GM23248 (cell line): ENCODE measurements around the gene MEIG1. TPM values are rescaled to one million over a fixed set of nuclear protein-coding genes. Genes with fewer than 3 reads are reported as not detected.
"Not testable (repeated sequence)": the region's sequence is repeated elsewhere in the genome, so short reads cannot be mapped to it uniquely, and the experiment has no call there.

Experiments used
- DNase-seq: peaks from one replicate; pipeline ENCODE4 v3.0.0-alpha.2; 2015
- H2AFZ ChIP-seq: fragments of 200-600 bp; sonication (generic); 2 replicates; pipeline ENCODE4 v1.6.1; 2016; ENCODE audit warnings: antibody characterized with exemption
- H3F3A ChIP-seq: fragments of 200-600 bp; sonication (generic); 2 replicates; pipeline ENCODE4 v1.6.1; 2016; ENCODE audit warnings: mild to moderate bottlenecking, antibody characterized with exemption, mixed run types; ENCODE audit not compliant: insufficient read depth
- H3K27ac ChIP-seq: fragments of 200-600 bp; sonication (generic); 2 replicates; pipeline ENCODE4 v1.5.1; 2016; ENCODE audit warnings: mild to moderate bottlenecking
- H3K27me3 ChIP-seq: fragments of 200-600 bp; sonication (generic); replicated peaks from 2 replicates; pipeline ENCODE4 v1.6.1; 2016; ENCODE audit warnings: mild to moderate bottlenecking; ENCODE audit not compliant: insufficient read depth
- H3K36me3 ChIP-seq: fragments of 200-600 bp; sonication (generic); 2 replicates; pipeline ENCODE4 v1.6.1; 2016; ENCODE audit warnings: low read depth, mild to moderate bottlenecking
- H3K4me1 ChIP-seq: fragments of 200-600 bp; sonication (generic); 2 replicates; pipeline ENCODE4 v1.6.1; 2016; ENCODE audit warnings: mild to moderate bottlenecking; ENCODE audit not compliant: insufficient read depth
- H3K4me2 ChIP-seq: fragments of 200-600 bp; sonication (generic); one replicate; pipeline ENCODE4 v1.6.1; 2016; ENCODE audit warnings: mild to moderate bottlenecking; ENCODE audit not compliant: unreplicated experiment
- H3K4me3 ChIP-seq: fragments of 200-600 bp; sonication (generic); 2 replicates; pipeline ENCODE4 v1.5.1; 2016; ENCODE audit warnings: mild to moderate bottlenecking
- H3K79me2 ChIP-seq: fragments of 200-600 bp; sonication (generic); 2 replicates; pipeline ENCODE4 v1.6.1; 2016; ENCODE audit warnings: mild to moderate bottlenecking; ENCODE audit not compliant: insufficient read depth
- H3K9ac ChIP-seq: fragments of 200-600 bp; sonication (generic); 2 replicates; pipeline ENCODE4 v1.6.1; 2016; ENCODE audit warnings: mild to moderate bottlenecking
- H3K9me2 ChIP-seq: fragments of 200-600 bp; sonication (generic); 2 replicates; pipeline ENCODE4 v1.6.1; 2016; ENCODE audit warnings: mixed run types, mild to moderate bottlenecking, moderate library complexity; ENCODE audit not compliant: insufficient read depth
- H3K9me3 ChIP-seq: fragments of 200-600 bp; sonication (generic); one replicate; pipeline ENCODE4 v1.6.1; 2017; ENCODE audit warnings: low read depth
- H4K20me1 ChIP-seq: fragments of 200-600 bp; sonication (generic); 2 replicates; pipeline ENCODE4 v1.6.0; 2016; ENCODE audit not compliant: insufficient read depth
- EZH2 ChIP-seq: fragments of 200-600 bp; sonication (generic); IDR thresholded peaks from 2 replicates; pipeline ENCODE4 v1.6.1; 2018; ENCODE audit warnings: antibody characterized with exemption, mild to moderate bottlenecking; ENCODE audit not compliant: insufficient read depth, poor library complexity, severe bottlenecking
- EZH2phosphoT487 ChIP-seq: fragments of 200-600 bp; sonication (generic); IDR thresholded peaks from 2 replicates; pipeline ENCODE4 v1.6.1; 2018; ENCODE audit warnings: antibody characterized with exemption, moderate library complexity, mild to moderate bottlenecking, low read depth; ENCODE audit not compliant: insufficient read depth
- WGBS, 2 experiments: methylation state at CpG; one replicate each; pipeline ENCODE4 v1.1.6; 2015 to 2017; ENCODE audit warnings: low lambda C conversion rate in 2 of 2, low coverage in 1 of 2; ENCODE audit errors: missing lambda C conversion rate in 2 of 2; 5-methylcytosine and 5-hydroxymethylcytosine counted together
- in situ Hi-C: fragments of 300-500 bp; cut with MboI; formaldehyde crosslinking; loops from 2 replicates; pipeline ENCODE4 v1.15.0; 2020
- polyA plus RNA-seq: library from polyadenylated mRNA; unstranded; fragments of >200 nt; fragmentation: Nextera tagmentation; extraction: Ambion mirVana; gene quantifications from 2 replicates; pipeline ENCODE4 v1.2.1, GENCODE V29; 2016
- total RNA-seq: library from RNA; depleted of rRNA; stranded (reverse); fragments of >200 nt; shearing (Covaris generic); gene quantifications from 2 replicates; pipeline ENCODE4 v1.2.3, GENCODE V29; 2014

Gene MEIG1
- total and polyA plus RNA-seq, 2 experiments from 2014 or later = 0.43 TPM; not detected in 1

DNA sequence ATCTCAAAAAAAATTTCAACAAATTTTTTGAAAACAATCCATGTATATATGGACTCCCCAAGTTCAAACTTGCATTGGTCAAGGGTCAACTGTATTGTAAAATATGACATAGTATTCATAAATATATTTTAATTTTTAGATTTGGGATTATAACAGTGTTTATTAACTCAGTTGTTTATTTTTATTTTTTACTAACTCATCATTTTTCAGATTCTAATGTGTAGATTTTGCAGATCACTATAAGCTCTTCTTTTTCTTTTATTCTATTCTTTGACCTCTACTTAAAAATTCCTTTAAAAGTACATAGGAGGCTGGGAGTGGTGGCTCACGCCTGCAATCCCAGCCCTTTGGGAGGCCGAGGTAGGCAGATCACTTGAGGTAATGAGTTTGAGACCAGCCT lies 8.7 kb downstream of the MEIG1 start:
- Histone ChIP-seq H3K27me3 (no peaks in the 10 kb centered on the region), H3K79me2 (no peaks in the 10 kb centered on the region), H3K27ac (no peak overlapping the region), H3K9ac (no peak overlapping the region), H2AFZ (no peak overlapping the region), H3K9me2 (no peaks in the 10 kb centered on the region), H3F3A (no peaks in the 10 kb centered on the region), H3K9me3 (no peaks in the 10 kb centered on the region), H4K20me1 (no peaks in the 10 kb centered on the region), H3K4me3 (no peak overlapping the region), H3K4me1 (no peaks in the 10 kb centered on the region), H3K4me2 (no peak overlapping the region), H3K36me3 (no peaks in the 10 kb centered on the region)
- no peak for DNase-seq
- TF ChIP-seq EZH2phosphoT487 (no peak), EZH2 (no peak)
- in situ Hi-C loops = no loop called here
- WGBS, 2 experiments = 64% methylated on average over 2 of the region's 2 CpGs

DNA sequence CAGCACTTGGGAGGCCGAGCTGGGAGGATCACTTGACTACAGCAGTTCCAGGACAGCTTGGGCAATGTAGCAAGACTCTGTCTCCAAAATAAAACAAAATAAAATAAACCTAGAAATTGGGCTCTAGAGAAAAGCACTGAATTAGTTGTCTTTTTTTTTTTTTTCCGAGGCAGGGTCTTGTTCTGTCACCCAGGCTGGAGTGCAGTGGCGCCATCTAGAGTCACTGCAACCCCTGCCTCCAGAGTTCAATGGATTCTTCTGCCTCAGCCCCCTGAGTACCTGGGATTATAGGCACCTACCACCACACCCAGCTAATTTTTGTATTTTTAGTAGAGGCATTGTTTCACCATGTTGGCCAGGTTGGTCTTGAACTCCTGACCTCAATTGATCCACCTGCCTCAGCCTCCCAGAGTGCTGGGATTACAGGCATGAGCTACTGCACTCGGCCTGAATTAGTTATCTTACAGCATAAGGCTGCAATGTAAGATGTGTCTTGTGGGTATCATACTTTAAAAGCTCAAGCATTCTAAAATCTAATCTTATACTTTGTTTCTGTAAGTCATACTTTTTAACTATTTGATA lies 12.8 kb downstream of the MEIG1 start:
- in situ Hi-C loops = no loop called here
- Histone ChIP-seq H3K27me3 (no peaks in the 10 kb centered on the region), H4K20me1 (no peaks in the 10 kb centered on the region), H3K9ac (no peak overlapping the region), H3K4me1 (no peaks in the 10 kb centered on the region), H3K4me3 (no peak overlapping the region), H2AFZ (no peak overlapping the region), H3K9me3 (no peaks in the 10 kb centered on the region), H3K9me2 (no peaks in the 10 kb centered on the region), H3K4me2 (no peak overlapping the region), H3F3A (no peaks in the 10 kb centered on the region), H3K36me3 (no peaks in the 10 kb centered on the region), H3K27ac (no peak overlapping the region), H3K79me2 (no peaks in the 10 kb centered on the region)
- WGBS, 2 experiments = 26 to 39% methylated on average over 4 of the region's 4 CpGs
- no peak for TF ChIP-seq EZH2phosphoT487
- no peak for TF ChIP-seq EZH2
- no peak for DNase-seq

DNA sequence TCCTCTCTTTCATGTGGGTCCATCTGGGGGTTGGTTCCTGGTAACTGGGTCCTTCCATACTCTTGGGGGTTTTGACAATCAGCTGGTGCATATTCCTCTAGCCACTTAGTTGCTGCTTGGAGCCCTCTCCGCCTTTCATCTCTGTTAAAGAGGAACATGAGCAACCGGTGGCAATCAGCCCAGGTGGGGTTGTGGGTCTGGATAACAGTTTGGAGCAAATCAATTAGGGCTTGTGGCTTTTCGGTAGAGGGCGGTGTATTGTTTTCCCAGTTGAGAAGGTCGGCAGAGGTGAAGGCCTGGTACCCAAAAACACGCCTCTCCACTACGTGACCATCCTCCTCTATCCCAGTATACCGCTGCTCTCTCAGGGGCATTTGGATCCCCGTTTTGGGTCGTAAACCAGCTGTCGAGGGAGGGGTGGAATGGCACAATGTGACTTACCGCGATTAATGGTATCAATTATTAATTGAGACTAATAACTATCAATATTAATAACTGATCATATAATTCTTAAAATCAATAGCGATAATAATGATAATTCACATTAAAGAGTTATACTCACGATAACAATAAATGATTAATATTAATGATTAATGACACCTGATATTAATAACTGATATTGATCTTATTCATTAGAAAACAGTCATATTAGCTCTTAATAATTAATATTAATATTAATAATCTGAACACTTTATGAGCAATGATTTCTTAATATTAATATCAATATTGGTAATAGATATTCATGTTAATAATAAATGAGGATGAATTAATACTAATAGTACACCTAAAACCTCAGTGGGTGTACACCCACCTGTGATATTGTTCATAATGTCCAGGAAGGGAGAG lies 15.2 kb downstream of the MEIG1 start:
- WGBS, 2 experiments = 40 to 43% methylated on average over 15 of the region's 15 CpGs
- H4K20me1 ChIP-seq, H3K9ac ChIP-seq, H3K79me2 ChIP-seq, H3K27ac ChIP-seq, H3F3A ChIP-seq, H2AFZ ChIP-seq, H3K36me3 ChIP-seq, H3K27me3 ChIP-seq, H3K4me3 ChIP-seq, H3K4me1 ChIP-seq, DNase-seq, in situ Hi-C loops, H3K9me3 ChIP-seq, H3K9me2 ChIP-seq, H3K4me2 ChIP-seq: not testable (repeated sequence)

DNA sequence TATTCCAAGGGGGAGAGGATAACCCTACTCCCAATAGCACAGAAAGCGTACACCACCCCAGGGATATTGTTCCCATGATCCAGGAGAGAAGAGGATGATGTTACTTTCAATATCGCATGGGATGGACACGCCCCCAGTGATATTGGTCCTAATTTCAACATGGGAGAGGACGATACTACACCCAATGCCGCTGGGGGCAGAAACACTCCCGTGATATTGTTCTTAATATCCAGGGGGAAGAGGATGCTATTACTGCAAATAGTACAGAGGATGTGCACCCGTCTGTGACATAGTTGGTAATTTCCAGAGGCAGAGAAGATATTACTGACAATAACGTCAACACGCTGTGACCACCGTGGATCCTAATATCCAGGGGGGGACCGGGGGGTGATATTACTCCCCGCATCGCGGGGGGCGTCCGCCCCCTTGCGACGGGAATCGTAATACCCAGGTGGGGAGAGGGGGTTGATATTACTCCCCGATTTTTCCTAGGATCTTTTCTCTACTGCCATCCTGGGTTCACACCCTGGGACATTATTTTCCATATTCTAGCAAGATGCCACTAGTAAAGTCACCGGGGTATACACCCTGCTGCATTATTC lies 16.6 kb downstream of the MEIG1 start:
- no peak for DNase-seq
- in situ Hi-C loops = no loop called here
- H3K27me3 ChIP-seq = no peaks in the 10 kb centered on the region
- H3F3A ChIP-seq = no peaks in the 10 kb centered on the region
- no peaks in the 10 kb centered on the region for H3K36me3 ChIP-seq
- no peak overlapping the region for H3K4me2 ChIP-seq
- no peak overlapping the region for H2AFZ ChIP-seq
- no peak overlapping the region for H3K27ac ChIP-seq
- H3K9ac ChIP-seq = no peak overlapping the region
- no peaks in the 10 kb centered on the region for H3K4me1 ChIP-seq
- no peak overlapping the region for H3K4me3 ChIP-seq
- TF ChIP-seq EZH2 = no peak
- no peak for TF ChIP-seq EZH2phosphoT487
- 31 to 38% methylated on average over 16 to 21 of the region's 21 CpGs for WGBS, 2 experiments
- H4K20me1 ChIP-seq = no peaks in the 10 kb centered on the region
- H3K9me3 ChIP-seq = no peaks in the 10 kb centered on the region
- no peaks in the 10 kb centered on the region for H3K9me2 ChIP-seq
- H3K79me2 ChIP-seq = no peaks in the 10 kb centered on the region
